HEK293 (cell line): ENCODE data around the gene CACHD1.
"Not testable (repeated sequence)": the region's sequence is repeated elsewhere in the genome, so short reads cannot be mapped to it uniquely, and the experiment has no call there.

Experiments
- CTCF ChIP-seq: fragments of 450-650 bp; formaldehyde crosslinking; IDR thresholded peaks from 2 replicates; pipeline ENCODE4 v1.5.1; 2016; ENCODE audit warnings: missing biosample characterization, missing genetic modification characterization
- TRIM28 ChIP-seq: IDR thresholded peaks from 2 replicates; pipeline ENCODE4 v1.6.1; 2011; ENCODE audit warnings: low read length, control low read depth, borderline replicate concordance

- TF ChIP-seq CTCF, TRIM28: not testable (repeated sequence)
Observed at GRCh38 chr1:64702670-64703069, 232.7 kb downstream of the CACHD1 start.
